ENCODE measurements around the gene NOS3.

The NOS3 gene

GRCh38 chr7:150947761-150948651 lies 42.8 kb upstream of the NOS3 start:
- DNase-seq (ENCODE audit: low spot score in 2 of 2), result no peak
- H3K4me1 ChIP-seq, result no peaks in the 10 kb centered on the region
- H3K36me3 ChIP-seq (replicated peaks), result no peaks in the 10 kb centered on the region
- H3K27me3 ChIP-seq (ENCODE audit: low read depth), result no peaks in the 10 kb centered on the region
- in situ Hi-C loops (cut with MboI; ENCODE audit: low sequenced_read_pairs), result no loop called here
- no peak overlapping the region for H3K4me3 ChIP-seq
- no peaks in the 10 kb centered on the region for H3K9me3 ChIP-seq

DNA sequence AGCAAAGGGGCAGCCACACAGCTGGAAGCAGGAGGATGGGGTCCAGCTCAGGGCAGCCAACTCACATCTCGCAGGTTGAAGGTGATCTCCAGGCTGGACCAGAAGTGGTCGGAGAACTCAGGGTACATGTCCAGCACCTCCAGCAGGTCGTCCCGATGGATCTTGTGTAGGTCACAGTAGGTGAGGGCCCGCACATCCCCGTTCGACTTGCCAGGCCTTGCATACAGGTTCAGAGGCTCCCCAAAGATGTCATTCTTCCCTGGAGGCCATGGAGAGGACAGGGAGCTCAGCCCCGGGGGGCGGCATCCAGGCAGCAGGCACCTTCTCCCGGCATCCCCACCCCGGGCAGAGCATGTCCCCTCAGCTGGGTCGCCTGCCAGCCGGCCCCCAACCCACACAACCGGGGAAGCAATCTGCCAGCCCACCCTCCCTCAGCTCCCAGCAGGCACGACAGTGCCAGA lies 42.0 kb upstream of the NOS3 start:
- H3K4me1 ChIP-seq, result no peaks in the 10 kb centered on the region
- no peaks in the 10 kb centered on the region for H3K36me3 ChIP-seq (replicated peaks)
- H3K4me3 ChIP-seq, result no peak overlapping the region
- H3K27me3 ChIP-seq (ENCODE audit: low read depth), result no peaks in the 10 kb centered on the region
- no peaks in the 10 kb centered on the region for H3K9me3 ChIP-seq
- no peak for DNase-seq (ENCODE audit: low spot score in 2 of 2)
- in situ Hi-C loops (cut with MboI; ENCODE audit: low sequenced_read_pairs), result no loop called here

DNA sequence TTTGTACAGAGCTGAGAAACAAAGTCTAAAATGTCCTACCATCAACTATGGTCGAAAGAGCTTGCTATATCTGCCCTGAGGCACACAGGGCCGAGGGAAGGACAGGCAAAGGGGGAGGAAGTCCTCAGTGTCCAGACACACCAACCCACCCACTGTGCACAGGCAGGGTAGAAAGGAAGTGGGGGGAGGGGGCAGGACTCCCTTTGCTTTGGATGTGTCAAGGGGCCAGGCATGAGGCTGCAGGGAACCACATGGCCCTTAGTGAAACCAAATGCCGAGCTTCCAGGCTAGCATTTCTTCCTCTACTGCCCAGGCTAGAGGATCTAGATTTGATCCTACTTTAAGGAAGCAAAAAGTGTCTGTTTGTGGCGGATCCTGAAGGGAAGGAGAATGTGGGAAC lies 41.3 kb upstream of the NOS3 start:
- H3K9me3 ChIP-seq, result no peaks in the 10 kb centered on the region
- H3K4me3 ChIP-seq, result no peak overlapping the region
- no peaks in the 10 kb centered on the region for H3K27me3 ChIP-seq (ENCODE audit: low read depth)
- DNase-seq (ENCODE audit: low spot score in 2 of 2), result no peak
- in situ Hi-C loops (cut with MboI; ENCODE audit: low sequenced_read_pairs), result no loop called here
- no peaks in the 10 kb centered on the region for H3K4me1 ChIP-seq
- H3K36me3 ChIP-seq (replicated peaks), result no peaks in the 10 kb centered on the region

DNA sequence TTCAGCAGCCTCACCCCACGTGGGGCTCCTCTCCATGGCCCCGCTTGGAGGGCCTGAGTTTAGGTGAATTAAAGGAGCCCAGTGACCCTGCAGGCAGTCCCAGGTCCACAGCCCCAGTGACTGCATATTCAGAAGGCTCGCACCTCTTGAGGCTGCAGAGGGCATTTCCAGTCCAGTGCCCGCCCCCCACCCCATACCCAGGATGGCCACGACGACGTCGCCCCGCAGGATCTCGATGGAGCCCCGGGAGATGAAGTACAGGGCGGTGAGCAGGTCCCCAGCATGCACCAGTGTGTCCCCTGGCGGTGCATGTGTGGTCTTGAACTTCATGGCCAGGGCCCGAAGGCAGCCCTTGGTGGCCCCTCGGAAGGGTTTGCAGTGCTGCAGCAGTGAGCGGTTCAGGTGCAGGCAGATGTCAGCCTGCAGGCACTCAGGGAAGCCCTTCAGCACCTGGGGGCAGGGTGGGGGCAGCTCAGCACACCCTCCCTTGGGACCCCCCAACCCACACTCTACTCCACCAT lies 40.8 kb upstream of the NOS3 start:
- H3K4me1 ChIP-seq, result no peaks in the 10 kb centered on the region
- in situ Hi-C loops (cut with MboI; ENCODE audit: low sequenced_read_pairs), result no loop called here
- H3K9me3 ChIP-seq, result no peaks in the 10 kb centered on the region
- no peak overlapping the region for H3K4me3 ChIP-seq
- no peaks in the 10 kb centered on the region for H3K27me3 ChIP-seq (ENCODE audit: low read depth)
- no peak for DNase-seq (ENCODE audit: low spot score in 2 of 2)
- no peaks in the 10 kb centered on the region for H3K36me3 ChIP-seq (replicated peaks)

GRCh38 chr7:150950496-150951180 lies 40.2 kb upstream of the NOS3 start:
- no peak overlapping the region for H3K4me3 ChIP-seq
- no peaks in the 10 kb centered on the region for H3K36me3 ChIP-seq (replicated peaks)
- H3K27me3 ChIP-seq (ENCODE audit: low read depth), result no peaks in the 10 kb centered on the region
- H3K9me3 ChIP-seq, result no peaks in the 10 kb centered on the region
- H3K4me1 ChIP-seq, result no peaks in the 10 kb centered on the region
- DNase-seq (ENCODE audit: low spot score in 2 of 2), result no peak
- in situ Hi-C loops (cut with MboI; ENCODE audit: low sequenced_read_pairs), result no loop called here

DNA sequence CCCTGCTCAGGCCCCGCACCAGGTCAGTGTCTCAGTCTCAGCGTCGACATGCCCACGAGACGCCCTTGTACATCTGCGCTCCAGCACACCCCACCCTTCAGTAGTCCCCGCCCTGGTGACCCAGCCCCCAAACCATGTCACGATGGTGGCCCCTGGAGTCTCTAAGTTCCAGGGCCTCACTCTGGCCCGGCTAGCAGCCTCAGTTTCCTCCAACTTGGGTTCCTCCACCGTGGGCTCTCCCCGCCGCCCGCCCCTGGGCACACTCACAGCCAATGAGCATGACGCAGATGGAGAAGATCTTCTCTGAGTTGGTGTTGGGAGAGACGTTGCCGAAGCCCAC lies 39.7 kb upstream of the NOS3 start:
- H3K9me3 ChIP-seq, result no peaks in the 10 kb centered on the region
- H3K36me3 ChIP-seq (replicated peaks), result no peaks in the 10 kb centered on the region
- H3K4me1 ChIP-seq, result no peaks in the 10 kb centered on the region
- no peak overlapping the region for H3K4me3 ChIP-seq
- no peak for DNase-seq (ENCODE audit: low spot score in 2 of 2)
- in situ Hi-C loops (cut with MboI; ENCODE audit: low sequenced_read_pairs), result no loop called here
- H3K27me3 ChIP-seq (ENCODE audit: low read depth), result no peaks in the 10 kb centered on the region

- Histone ChIP-seq H3K9me3 (no peaks in the 10 kb centered on the region), H3K4me1 (no peaks in the 10 kb centered on the region), H3K4me3 (no peak overlapping the region), H3K36me3 (replicated peaks) (no peaks in the 10 kb centered on the region), H3K27me3 (ENCODE audit: low read depth) (no peaks in the 10 kb centered on the region)
- no peak for DNase-seq (ENCODE audit: low spot score in 2 of 2)
- in situ Hi-C loops (cut with MboI; ENCODE audit: low sequenced_read_pairs), result no loop called here
These were observed 39.3 kb upstream of the NOS3 start for GRCh38 chr7:150951521-150951920.

GRCh38 chr7:150952331-150953050 lies 38.3 kb upstream of the NOS3 start:
- no peak overlapping the region for H3K4me3 ChIP-seq
- DNase-seq (ENCODE audit: low spot score in 2 of 2), result no peak
- H3K4me1 ChIP-seq, result no peaks in the 10 kb centered on the region
- in situ Hi-C loops (cut with MboI; ENCODE audit: low sequenced_read_pairs), result no loop called here
- H3K27me3 ChIP-seq (ENCODE audit: low read depth), result no peaks in the 10 kb centered on the region
- no peaks in the 10 kb centered on the region for H3K36me3 ChIP-seq (replicated peaks)
- H3K9me3 ChIP-seq, result no peaks in the 10 kb centered on the region

- H3K4me3 ChIP-seq, result no peak overlapping the region
- no peaks in the 10 kb centered on the region for H3K9me3 ChIP-seq
- DNase-seq (ENCODE audit: low spot score in 2 of 2), result no peak
- H3K27me3 ChIP-seq (ENCODE audit: low read depth), result no peaks in the 10 kb centered on the region
- H3K4me1 ChIP-seq, result no peaks in the 10 kb centered on the region
- no peaks in the 10 kb centered on the region for H3K36me3 ChIP-seq (replicated peaks)
- in situ Hi-C loops (cut with MboI; ENCODE audit: low sequenced_read_pairs), result no loop called here
These were observed 37.5 kb upstream of the NOS3 start for GRCh38 chr7:150953061-150953997.

GRCh38 chr7:150954201-150954985 lies 36.4 kb upstream of the NOS3 start:
- Histone ChIP-seq H3K4me3 (no peak overlapping the region), H3K27me3 (ENCODE audit: low read depth) (no peaks in the 10 kb centered on the region), H3K36me3 (replicated peaks) (no peaks in the 10 kb centered on the region), H3K4me1 (no peaks in the 10 kb centered on the region), H3K9me3 (no peaks in the 10 kb centered on the region)
- in situ Hi-C loops (cut with MboI; ENCODE audit: low sequenced_read_pairs), result no loop called here
- no peak for DNase-seq (ENCODE audit: low spot score in 2 of 2)

- no peaks in the 10 kb centered on the region for H3K4me1 ChIP-seq
- no peak for DNase-seq (ENCODE audit: low spot score in 2 of 2)
- H3K4me3 ChIP-seq, result no peak overlapping the region
- in situ Hi-C loops (cut with MboI; ENCODE audit: low sequenced_read_pairs), result no loop called here
- no peaks in the 10 kb centered on the region for H3K36me3 ChIP-seq (replicated peaks)
- no peaks in the 10 kb centered on the region for H3K27me3 ChIP-seq (ENCODE audit: low read depth)
- no peaks in the 10 kb centered on the region for H3K9me3 ChIP-seq
These were observed 35.8 kb upstream of the NOS3 start for GRCh38 chr7:150954986-150955518.
